DMS53 (cell line): ENCODE results near the gene ATP11A.

ENCODE experiments used
- DNase-seq: peaks from one replicate; lab custom pipeline; 2025; lab: John Stamatoyannopoulos, UW

The ATP11A gene

DNA sequence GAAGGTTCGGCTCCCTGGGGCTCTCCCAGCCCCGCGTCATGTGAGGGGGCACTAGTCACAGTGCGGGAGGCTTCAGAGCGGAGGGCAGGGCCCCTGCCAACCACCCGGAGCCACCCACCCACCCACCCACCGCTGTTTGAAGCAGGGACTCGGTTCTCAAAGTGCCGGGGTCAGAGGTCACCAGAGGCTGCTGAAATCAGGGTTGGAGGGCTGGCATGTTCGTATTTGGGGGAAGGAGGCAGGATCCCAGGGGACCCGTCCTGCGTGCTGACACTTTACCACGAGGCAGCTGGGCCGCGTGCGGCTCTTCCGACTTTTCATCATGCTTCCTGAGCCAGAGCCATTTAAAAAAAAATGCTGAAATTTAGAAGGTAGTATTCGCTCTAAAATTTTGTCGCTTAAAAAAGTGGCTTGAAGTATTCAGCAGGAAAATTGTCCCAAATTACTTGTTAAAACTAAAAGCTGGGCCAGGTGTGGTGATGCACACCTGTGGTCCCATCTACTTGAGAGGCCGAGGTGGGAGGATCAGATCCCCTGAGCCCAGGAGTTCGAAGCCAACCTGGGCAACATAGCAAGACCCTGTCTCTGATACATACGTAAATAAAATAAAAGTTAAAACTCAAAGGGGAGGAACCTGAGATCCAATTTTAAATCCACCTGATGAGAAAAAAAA, 21.2 kb downstream of the ATP11A start:
- DNase-seq, result no peak

DNA sequence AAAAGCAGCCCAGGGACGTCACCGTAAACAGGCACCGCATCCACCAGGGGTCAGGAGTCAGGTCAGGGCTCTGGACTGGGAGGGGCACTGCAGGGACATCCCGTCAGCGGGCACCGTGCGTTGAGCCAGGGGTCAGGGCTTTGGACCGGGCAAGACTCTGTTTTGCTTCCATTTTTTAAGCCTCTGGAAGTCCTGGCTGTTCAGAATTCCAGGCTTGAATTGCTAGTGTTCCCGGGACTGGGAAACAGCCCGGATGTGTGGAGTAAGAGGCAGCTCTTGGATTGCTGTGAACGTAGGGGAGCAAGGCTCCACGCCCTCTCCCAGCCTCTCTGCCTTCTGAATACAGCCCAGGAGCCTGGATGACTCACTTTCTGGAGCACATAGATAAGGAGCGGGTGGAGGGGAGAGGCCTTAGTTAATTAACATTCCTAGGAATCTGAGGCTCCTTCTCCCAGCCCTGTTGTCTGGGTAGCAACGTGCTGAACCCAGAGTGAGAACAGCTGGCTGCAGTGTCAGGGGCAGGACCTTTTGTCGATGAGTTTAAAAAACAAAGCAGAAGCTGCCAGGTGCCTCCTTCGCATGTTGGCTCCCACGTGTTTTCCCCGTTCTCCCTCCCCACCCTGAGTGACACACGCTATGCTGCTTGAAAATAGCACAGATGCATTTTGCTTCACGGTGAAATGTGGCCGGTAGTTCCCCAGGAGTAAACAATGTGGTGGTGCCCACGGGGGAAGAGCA, 21.9 kb downstream of the ATP11A start:
- peak; percentile 68 for DNase-seq

GRCh38 chr13:112712451-112713207, 22.8 kb downstream of the ATP11A start:
- DNase-seq, result no peak

DNA sequence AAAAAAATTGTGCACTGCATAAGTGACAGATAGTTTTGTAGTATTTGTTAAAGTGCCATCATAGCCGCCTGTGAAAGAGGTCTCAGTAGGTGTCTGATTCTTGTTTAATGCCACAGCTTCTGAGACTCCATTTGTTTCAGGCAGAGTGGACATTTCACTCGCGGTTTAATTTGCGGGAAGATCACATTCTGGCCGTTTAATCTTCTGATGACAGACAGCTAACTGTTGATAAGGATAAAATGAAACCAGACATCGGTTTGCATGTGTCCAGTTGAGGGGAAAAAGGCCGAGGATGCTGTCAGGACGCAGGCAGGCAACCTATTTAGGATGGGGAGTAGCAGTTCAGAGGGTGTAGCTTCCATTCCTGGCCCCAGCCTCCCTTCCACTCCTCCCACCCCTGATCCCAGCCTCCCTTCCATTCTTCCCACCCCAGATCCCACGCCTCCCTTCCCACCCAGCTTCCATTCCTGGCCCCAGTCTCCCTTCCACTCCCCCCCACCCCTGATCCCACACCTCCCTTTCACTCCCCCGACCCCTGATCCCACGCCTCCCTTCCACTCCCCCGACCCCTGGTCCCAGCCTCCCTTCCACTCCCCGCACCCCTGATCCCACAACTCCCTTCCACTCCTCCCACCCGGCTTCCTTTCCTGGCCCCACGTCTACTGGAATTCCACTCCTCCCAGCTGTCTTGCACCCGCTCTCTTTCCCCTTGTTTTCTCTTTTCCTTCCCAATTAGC, 23.8 kb downstream of the ATP11A start:
- DNase-seq, result no peak

- DNase-seq, result no peak
These were observed 24.7 kb downstream of the ATP11A start for GRCh38 chr13:112714376-112715174.

GRCh38 chr13:112715210-112715609, 25.4 kb downstream of the ATP11A start:
- no peak for DNase-seq

DNA sequence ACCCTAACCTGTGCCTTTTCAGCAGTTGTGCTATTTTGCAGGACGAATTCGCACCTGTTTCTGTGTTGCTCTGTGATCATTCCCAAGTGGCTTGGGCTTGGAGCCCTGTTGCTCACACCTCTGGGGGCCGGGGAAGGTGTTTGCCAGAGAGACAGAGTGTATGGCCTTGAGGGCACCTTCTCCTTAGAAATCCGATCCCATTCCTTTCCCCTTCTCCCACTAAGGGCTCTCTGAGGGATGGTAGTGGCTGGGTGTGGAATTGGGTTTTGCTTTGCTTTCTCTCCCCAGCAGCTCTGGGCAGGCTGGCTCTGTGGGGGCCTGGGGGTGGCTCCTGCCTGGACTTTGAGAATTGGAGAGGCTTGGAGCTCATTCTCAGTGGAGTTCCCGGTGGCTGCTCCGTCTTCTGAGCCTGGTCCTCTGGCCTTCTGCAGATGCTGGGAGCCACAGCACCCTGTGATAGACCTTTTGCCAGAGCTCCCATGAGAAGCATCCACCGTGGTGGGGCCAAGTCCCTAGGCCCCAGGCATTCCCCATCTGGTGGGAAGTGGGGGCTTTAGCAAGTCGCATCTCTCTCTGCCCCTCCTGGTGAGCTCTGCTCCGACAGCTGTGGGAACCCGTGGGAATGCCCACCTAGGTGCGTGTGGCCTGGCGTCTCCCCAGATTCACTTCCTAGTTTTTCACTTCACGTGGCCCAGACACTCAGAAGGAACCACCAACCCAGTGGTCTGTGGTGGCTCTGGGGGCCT, 26.1 kb downstream of the ATP11A start:
- no peak for DNase-seq

GRCh38 chr13:112716461-112716820, 26.6 kb downstream of the ATP11A start:
- DNase-seq, result no peak

DNA sequence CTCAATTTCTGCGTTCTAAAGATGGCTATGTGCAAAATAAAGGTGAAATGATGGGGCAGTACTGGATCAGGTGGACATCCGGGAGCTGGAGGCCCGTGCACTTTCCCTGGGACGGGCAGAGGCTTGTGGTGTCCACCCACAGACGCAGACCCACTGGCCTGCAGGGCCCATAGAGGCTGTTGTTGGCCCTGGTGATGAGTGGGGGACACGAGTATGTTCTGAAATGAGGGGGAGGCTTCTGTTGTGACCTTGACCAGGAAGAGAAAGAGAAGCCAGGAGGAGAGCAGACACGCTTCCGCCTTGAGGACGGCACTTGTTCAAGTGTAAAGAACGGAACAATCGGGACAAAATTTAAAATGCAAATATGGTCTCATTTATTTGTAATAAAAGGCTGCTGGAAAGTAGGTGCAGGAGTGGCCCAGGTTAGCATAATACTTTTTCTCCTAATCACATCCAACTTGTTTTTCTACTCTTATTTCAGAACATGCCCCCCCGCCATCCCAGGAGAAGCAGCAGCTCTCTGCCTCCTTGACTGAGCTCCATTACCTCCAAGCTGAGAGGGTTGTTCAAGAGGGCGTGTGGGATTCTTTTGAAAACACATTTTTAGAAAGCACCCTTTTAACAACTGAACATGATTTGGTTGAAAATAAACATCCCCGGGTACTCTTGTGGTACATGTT, 27.1 kb downstream of the ATP11A start:
- no peak for DNase-seq

- DNase-seq, result no peak
These were observed 28.5 kb downstream of the ATP11A start for GRCh38 chr13:112718318-112718717.

DNA sequence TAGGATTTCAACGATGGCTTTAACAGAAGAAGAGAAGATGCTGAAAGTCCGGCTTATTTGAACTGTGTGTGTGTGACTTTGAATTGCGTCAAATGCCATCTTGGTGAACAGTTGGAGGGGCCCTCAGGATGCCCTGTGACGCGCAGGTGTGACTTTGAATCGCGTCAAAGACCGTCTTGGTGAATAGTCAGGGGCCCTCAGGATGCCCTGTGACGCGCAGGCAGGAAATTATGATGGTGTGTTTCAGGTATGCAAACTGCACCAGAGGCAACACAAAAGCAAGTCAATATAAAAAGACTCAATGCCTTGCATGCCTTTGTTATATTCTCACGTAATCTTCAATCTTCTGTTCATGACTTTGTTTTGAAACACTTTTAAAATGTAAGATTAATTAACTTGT, 29.2 kb downstream of the ATP11A start:
- no peak for DNase-seq

- no peak for DNase-seq
These were observed 29.7 kb downstream of the ATP11A start for GRCh38 chr13:112719556-112719955.

DNA sequence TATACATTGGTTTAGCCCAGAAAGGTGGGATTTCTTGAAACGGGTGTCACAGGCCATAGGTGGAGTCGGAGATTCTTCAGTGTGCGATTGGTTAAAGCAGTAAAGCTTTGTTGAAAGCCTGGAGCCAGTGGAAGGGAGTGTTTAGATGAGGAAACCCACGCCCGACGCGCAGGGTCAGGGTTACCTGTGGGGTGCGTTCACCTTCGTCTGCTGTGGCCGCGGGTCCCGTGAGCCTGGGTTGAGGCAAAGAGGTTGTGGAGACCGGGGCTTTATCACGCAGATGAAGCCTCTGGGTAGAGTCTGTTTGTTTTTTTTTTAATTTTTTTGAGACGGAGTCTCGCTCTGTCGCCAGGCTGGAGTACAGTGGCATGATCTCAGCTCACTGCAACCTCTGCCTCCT, 30.4 kb downstream of the ATP11A start:
- no peak for DNase-seq

DNA sequence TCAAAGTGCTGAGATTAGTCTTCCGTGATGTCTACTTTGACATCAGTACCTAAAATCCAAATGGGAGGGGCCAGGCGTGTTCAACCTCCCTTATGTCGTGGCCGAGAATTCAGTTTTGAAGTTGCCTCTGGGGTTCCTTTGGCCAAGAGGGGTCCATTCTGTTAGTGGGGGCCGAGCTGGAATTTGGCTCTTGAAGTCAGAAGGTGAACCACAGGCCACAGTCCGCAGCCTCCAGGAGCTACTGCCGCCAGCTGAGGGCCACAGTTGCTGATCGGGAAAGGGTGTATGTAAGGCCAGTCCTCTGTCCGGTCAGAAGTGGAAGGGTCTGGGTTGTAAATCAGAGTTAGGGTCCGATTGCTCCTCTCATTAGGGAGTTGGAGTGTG, 31.0 kb downstream of the ATP11A start:
- DNase-seq, result no peak

- no peak for DNase-seq
These were observed 31.6 kb downstream of the ATP11A start for GRCh38 chr13:112721198-112722104.

DNA sequence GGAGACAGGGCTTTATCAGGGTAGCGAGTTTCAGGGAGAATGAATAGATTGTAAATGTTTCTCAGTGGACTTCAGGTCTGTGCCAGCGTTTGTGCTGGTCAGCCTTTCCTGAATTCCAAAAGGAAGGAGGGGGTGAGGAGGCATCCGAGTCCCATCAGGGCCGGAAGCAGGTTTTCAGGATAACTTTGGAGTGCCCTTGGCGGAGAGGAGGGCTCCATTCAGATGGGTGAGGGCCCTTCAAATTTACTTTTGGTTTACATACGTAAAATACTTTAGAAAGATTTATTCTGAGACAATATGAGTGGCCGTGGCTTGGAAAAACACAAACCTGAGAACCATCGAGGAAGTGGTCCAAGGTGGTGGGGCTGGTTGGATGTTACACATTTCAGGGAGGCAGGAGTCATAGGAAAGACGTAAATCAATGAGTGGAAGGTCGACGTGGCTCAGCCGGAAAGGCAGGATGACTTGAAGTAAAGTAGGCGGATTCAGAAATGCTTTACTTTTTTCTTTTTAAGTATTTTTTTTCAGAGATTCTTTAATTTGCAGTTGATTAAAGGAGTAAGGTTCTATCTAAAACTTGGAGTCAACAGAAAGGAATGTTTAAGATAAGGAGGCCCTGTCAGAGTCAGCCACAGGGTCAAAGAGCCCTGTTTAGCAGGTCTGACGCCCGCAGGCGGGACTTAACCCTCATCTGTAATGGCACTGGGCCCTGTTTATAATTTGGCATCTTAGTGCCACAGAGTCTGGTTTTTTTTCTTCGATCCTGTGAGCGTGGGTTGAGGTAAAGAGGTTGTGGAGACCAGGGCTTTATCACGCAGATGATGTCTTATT, 32.8 kb downstream of the ATP11A start:
- peak; percentile 36 for DNase-seq

- DNase-seq, result no peak
These were observed 33.9 kb downstream of the ATP11A start for GRCh38 chr13:112723771-112724170.

GRCh38 chr13:112724788-112725345, 35.0 kb downstream of the ATP11A start:
- peak; percentile 8 for DNase-seq
